ENCODE results near the gene MAMDC4.

Gene MAMDC4

DNA sequence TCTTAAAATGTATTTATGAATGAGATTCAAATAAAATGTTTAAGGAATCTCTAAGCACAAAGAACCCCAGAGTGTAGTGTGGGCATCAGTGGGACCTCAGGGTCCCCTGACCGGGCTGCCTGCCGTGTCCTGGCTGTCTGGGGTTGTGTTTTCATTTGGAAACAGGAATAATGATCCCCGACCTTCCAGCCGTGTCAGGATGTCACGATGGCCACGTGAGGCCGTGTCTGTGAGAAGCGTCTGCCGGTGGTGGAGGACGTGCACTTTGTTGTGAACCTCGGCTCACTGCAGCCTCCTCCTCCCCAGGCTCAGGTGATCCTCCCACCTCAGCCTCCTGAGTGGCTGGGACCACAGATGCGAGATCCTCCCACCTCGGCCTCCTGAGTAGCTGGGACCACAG lies 38.5 kb downstream of the MAMDC4 start:
- peak; percentile 4 for DNase-seq (ENCODE audit: low spot score)

DNA sequence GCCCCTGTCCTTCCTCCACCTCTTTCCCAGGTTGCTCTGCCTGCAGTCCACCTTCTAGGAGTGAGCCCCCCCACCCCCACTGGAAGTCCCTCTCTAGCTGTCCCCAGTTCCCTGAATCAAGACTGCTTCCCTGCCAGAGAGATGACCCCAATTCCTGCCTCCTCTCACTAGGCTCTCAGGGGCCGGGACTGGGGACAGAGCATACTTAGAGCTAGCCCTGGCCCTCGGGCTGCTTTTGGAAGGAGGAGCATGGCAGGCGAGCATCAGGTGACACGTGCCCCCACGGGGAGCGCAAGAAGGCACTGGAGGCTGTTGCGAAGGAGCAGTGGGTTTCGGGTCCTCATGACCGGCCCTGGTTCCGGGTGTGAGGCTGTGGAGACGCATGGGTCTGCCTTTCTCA lies 43.9 kb downstream of the MAMDC4 start:
- no peak for DNase-seq (ENCODE audit: low spot score)

DNA sequence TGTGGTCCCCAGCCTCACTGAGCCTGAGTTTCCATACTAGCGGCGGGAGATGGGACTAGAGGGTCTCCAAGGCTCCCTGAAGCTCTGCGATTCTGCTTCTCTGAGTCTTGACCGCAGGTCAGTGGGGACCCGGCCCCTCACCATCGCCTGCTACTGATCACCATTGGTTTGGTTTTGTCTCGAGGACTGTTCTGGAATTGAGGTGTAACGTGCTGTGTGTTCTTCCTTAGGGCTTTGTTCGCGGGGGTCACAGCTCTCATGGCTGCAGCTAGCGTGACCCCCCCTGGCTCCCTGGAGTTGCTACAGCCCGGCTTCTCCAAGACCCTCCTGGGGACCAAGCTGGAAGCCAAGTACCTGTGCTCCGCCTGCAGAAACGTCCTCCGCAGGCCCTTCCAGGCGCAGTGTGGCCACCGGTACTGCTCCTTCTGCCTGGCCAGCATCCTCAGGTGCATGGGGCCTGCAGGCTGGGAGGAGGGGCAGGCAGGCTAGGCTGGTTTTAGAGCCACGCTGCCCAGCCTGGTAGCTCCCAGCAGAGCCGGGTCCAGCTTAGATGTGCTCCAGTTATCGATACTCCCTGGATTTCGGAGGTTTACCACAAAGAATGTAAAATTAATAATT lies 46.4 kb downstream of the MAMDC4 start:
- no peak for DNase-seq (ENCODE audit: low spot score)

DNA sequence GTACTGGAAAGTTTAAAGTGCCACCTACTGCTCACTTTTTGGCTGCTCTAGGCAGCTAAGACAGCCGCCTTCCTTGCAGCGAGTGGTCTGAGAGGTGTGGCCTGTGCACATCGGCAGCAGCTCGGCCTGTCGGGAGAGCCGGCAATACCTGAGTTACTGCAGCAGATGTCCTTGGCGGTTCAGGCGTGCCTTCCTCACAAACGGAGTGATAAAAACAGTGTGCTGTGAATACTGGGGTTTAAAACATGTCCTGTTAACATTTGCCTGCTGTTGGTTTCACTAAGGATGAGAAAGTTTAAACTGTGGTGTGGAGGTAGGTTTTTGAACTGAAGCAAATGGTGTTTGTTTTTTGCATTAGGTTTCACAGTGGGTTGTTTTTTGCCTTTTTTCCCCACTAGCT lies 47.0 kb downstream of the MAMDC4 start:
- DNase-seq (ENCODE audit: low spot score), result no peak

DNA sequence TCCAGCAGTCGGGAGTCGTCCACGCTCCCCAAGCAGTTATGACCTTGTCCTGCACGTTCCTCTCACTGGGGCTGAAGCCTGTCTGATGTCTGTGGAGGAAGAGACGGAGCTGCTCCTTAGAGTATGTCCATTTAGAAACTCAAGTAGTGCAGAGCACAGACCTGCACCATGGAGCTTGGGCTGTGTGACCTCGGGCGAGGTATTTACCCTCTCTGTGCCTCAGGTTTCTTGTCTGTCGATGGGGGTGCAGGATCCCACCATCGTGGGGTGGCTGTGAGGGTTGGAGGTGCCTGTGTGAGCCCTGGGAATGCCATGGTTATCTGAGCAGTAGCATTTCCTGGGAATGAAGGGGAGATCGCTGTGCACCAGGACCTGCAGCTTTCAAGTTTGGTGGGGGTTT lies 48.4 kb downstream of the MAMDC4 start:
- DNase-seq (ENCODE audit: low spot score), result no peak

DNA sequence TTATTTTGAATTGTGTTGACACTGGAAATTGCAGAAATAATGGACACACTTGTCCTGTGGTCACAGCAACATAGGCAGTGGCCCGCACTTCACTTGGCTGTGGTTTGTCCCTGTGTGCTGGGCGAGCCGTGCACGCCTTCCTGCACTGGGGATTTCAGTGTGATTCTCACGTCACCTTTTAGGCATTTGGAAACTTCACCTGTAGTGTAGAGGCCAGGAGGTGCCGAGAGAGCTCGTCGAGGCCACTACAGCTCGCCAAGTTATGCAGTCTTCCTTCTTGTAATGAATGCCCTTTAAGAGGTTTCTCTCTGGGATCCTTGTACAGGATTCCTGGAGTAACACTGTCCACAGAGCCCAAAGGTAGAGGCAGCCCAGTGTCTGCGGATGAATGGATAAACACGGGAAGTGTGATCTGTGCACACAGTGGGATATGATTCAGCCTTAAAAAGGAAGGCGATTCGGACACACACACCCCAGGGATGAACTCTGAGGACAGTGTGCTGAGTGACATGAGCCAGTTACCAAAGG lies 48.9 kb downstream of the MAMDC4 start:
- DNase-seq (ENCODE audit: low spot score), result no peak

DNA sequence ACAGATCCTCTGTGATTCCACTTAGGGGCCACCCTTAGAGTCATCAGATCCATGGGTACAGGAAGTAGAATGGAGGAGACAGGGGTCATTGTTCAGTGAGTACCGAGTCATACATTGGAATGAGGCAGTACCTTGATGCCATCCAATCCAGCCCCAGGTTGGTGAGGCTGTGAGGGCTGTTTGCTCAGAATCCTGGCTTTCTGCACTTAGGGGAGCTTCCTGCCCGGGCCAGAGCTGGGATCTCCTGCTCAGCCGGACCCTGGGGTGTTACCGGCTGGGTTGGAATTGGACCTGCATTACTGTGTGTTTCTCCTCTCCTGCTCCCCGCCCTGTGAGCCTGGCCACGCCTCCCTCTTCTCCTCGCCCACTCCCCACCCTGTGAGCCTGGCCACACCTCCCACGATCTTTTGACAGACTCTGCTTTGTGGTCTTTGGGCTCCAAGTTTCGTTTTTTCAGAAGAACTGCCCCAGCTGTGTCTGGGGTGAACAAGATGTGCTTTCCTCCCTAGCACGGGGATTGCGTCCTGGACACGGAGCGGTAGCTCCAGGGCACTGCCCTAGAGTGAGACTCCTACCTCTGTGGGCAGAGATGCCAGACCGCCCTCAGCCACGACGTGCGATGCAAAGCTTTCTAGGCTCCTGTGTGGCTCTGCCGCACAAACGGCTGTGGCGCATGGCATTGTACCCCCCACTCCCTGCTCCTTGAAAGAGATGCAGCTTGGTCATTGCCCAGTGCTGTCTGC lies 49.5 kb downstream of the MAMDC4 start:
- DNase-seq (ENCODE audit: low spot score), result no peak

DNA sequence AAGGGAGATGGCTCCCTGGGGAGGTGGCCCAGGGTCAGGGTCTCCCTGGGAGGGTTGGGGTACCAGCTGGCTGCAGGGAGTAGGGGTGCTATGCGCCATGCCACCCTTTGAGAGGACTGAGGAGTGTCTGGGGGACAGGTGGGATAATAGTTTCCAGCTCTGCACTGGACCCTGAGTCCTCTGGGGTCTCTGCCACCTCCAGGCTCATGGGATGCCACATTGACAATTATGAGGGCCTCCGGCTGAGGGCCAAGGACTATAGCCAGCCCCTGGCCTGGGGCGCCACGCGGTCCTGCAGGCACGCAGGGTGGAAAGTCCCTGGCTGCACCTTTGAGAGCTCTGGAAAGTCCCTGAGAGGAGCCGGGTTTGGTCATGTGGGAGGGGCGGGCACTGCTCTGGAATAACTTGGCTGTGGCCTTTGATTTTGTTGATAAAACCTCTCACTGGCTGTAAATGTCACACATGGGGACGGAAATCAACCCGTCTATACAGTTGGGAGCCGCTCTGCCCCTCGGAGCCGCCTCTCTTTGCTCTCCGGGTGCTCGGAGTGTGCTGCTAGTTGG lies 50.2 kb downstream of the MAMDC4 start:
- no peak for DNase-seq (ENCODE audit: low spot score)

DNA sequence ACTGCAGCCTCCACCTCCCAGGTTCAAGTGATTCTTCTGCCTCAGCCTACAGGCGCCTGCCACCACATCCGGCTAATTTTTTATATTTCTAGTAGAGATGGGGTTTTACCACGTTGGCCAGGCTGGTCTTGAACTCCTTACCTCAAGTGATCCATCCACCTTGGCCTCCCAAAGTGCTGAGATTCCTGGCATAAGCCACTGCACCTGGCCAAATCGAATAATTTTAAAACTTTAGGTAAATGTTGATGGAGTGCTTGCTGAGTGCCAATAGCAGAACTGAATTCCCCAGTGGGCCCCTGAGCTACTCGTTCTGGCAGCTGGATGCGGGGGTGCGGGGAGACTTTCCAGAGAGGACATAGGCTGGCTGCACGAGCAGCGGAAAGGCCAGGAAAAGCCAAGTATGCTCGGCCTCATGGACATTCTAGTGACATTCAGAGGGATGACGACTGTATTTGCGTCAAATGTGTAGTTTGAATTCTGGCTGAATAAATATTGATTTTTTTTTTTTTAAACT lies 51.0 kb downstream of the MAMDC4 start:
- no peak for DNase-seq (ENCODE audit: low spot score)

DNA sequence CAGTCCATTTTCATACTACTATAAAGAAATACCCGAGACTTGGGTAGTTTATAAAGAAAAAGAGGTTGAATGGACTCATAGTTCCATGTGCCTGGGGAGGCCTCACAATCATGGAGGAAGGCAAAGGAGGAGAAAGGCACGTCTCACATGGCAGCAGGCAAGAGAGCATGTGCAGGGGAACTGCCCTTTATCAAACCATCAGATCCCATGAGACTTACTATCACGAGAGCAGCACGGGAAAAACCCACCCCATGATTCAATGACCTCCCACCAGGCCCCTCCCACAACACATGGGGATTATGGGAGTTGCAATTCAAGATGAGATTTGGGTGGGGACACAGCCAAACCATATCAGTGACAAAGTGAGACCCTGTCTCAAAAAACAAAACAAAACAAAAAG lies 54.1 kb downstream of the MAMDC4 start:
- DNase-seq (ENCODE audit: low spot score), result no peak

DNA sequence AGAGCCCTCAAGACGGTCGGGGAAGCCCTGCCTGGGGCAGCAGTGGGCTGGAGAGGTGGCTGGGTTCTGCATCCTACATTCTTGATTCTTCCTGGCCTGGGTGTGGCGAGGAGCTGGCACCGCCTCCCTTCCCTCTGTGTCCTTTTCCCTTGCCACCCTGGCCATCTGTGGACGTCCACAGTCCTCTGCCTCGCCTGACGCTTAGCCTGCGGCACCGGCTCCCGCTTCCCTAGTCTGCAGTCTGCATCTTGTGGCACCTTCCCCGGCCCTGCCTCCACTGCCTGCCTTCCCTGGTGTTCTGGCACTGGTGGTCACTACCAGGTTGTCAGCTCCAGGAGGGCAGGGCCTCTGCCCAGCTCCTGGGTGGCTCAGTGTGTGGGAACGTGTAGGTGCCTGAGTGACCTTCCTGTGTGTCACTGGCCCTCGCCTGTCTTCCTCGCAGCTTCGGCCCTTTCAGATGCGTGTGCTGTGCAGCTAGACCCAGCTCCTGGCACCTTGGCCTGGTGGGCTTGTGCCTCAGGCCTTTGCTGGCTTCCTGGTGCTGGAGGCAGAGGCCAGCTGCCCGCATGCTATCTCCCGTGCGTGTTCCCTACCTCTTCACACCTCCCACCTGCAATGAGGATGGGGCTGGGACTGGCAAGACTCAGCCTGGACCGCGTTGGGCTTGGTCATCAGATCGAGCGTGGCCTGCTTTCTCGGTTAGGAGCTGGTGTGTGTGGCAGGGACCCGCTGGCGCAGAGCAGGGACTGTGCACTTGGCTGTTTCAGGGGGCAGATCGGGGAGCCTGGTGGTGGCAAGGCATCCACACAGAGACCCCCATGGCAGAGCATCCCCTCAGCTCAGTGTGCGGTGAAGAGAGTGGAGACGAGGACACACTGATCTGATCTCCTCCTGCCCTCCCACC lies 55.1 kb downstream of the MAMDC4 start:
- DNase-seq (ENCODE audit: low spot score), result no peak
